NK-92 (cell line): Measurements from ENCODE around the gene WWTR1.

Experiments used
- DNase-seq: peaks from one replicate; lab custom pipeline; 2025; ENCODE audit not compliant: unreplicated experiment; lab: John Stamatoyannopoulos, UW

WWTR1 gene

GRCh38 chr3:149502438-149502837 lies 155.4 kb downstream of the WWTR1 start:
- DNase-seq, result no peak

GRCh38 chr3:149501524-149501923 lies 156.3 kb downstream of the WWTR1 start:
- no peak for DNase-seq

- DNase-seq, result no peak
Observed at GRCh38 chr3:149497966-149498670, 159.7 kb downstream of the WWTR1 start.

- no peak for DNase-seq
Observed at GRCh38 chr3:149496891-149497290, 160.9 kb downstream of the WWTR1 start.

GRCh38 chr3:149495581-149496125 lies 162.2 kb downstream of the WWTR1 start:
- no peak for DNase-seq

GRCh38 chr3:149494759-149495580 lies 162.9 kb downstream of the WWTR1 start:
- no peak for DNase-seq

- no peak for DNase-seq
Observed at GRCh38 chr3:149494022-149494758, 163.6 kb downstream of the WWTR1 start.

GRCh38 chr3:149493315-149494021 lies 164.4 kb downstream of the WWTR1 start:
- DNase-seq, result no peak

- no peak for DNase-seq
Observed at GRCh38 chr3:149490260-149490971, 167.4 kb downstream of the WWTR1 start.

- DNase-seq, result no peak
Observed at GRCh38 chr3:149489060-149489690, 168.7 kb downstream of the WWTR1 start.

GRCh38 chr3:149487598-149488197 lies 170.1 kb downstream of the WWTR1 start:
- no peak for DNase-seq

GRCh38 chr3:149486726-149487125 lies 171.1 kb downstream of the WWTR1 start:
- no peak for DNase-seq

- no peak for DNase-seq
Observed at GRCh38 chr3:149481491-149481890, 176.3 kb downstream of the WWTR1 start.

GRCh38 chr3:149481056-149481455 lies 176.8 kb downstream of the WWTR1 start:
- no peak for DNase-seq

- DNase-seq, result no peak
Observed at GRCh38 chr3:149480326-149481017, 177.4 kb downstream of the WWTR1 start.

- no peak for DNase-seq
Observed at GRCh38 chr3:149479621-149480325, 178.1 kb downstream of the WWTR1 start.

- no peak for DNase-seq
Observed at GRCh38 chr3:149476225-149476624, 181.6 kb downstream of the WWTR1 start.

GRCh38 chr3:149475451-149476060 lies 182.3 kb downstream of the WWTR1 start:
- no peak for DNase-seq
